Measurements from ENCODE around the gene TMEM167A.

- TF ChIP-seq POLR2A (IDR thresholded peaks at IDR 0.05; ENCODE audit: low read length): no peak
- no peak for TF ChIP-seq GATA1 (IDR thresholded peaks at IDR 0.05; ENCODE audit: low read depth, low read length)
Measured at GRCh38 chr5:83071286-83072051, 5.7 kb downstream of the TMEM167A start.

Data from erythroblast (primary cell).